Common myeloid progenitor, CD34-positive (primary cell): Measurements from ENCODE around the gene ALG10B. TPM values are rescaled to one million over a fixed set of nuclear protein-coding genes. Genes with fewer than 3 reads are reported as not detected.

Experiments
- CTCF ChIA-PET: fragments of 350-600 bp; sonication (Branson Sonifier 250); formaldehyde crosslinking; loops from one replicate; lab custom pipeline; 2021; ENCODE audit warnings: antibody characterized with exemption; lab: Charles Lee
- POLR2A ChIA-PET: fragments of 350-600 bp; sonication (Branson Sonifier 250); formaldehyde crosslinking; loops from one replicate; lab custom pipeline; 2021; ENCODE audit warnings: antibody characterized with exemption; lab: Charles Lee
- DNase-seq, 3 donors: peaks; one replicate each; pipeline versions ENCODE4 v3.0.0 to v3.0.0-alpha.2; 2013
- H3K27ac ChIP-seq, 2 experiments: 1 replicate in 1 of 2; 2 replicates in 1 of 2; pipeline ENCODE4 v1.7.0; 2013; ENCODE audit warnings: inconsistent platforms in 2 of 2, low read length in 2 of 2, mild to moderate bottlenecking in 2 of 2, low read depth in 1 of 2, moderate library complexity in 1 of 2; ENCODE audit not compliant: severe bottlenecking in 2 of 2, insufficient read depth in 1 of 2, poor library complexity in 1 of 2
- H3K27me3 ChIP-seq, 5 experiments: replicated peaks in 2 of 5; 1 replicate in 3 of 5; 2 replicates in 2 of 5; pipeline versions ENCODE4 v1.6.1 to v1.7.0; 2013; ENCODE audit warnings: low read length in 4 of 5, mild to moderate bottlenecking in 2 of 5, moderate library complexity in 2 of 5, inconsistent platforms in 1 of 5; ENCODE audit not compliant: insufficient read depth in 5 of 5, control insufficient read depth in 4 of 5
- H3K36me3 ChIP-seq, 4 experiments: 1 replicate in 2 of 4; 2 replicates in 2 of 4; pipeline versions ENCODE4 v1.6.1 to v1.7.0; 2013; ENCODE audit warnings: low read length in 3 of 4, control low read depth in 1 of 4, mild to moderate bottlenecking in 1 of 4; ENCODE audit not compliant: control insufficient read depth in 4 of 4, insufficient read depth in 4 of 4
- H3K4me1 ChIP-seq, 4 experiments: 1 replicate in 3 of 4; 2 replicates in 1 of 4; pipeline versions ENCODE4 v1.6.1 to v1.7.1; 2013; ENCODE audit warnings: low read length in 3 of 4, mild to moderate bottlenecking in 3 of 4, control low read depth in 1 of 4, inconsistent platforms in 1 of 4, moderate library complexity in 1 of 4; ENCODE audit not compliant: control insufficient read depth in 4 of 4, insufficient read depth in 4 of 4; ENCODE audit errors: control extremely low read depth in 1 of 4
- H3K4me3 ChIP-seq, 7 experiments: 1 replicate in 4 of 7; 2 replicates in 3 of 7; pipeline versions ENCODE4 v1.5.1 to v1.7.0; 2013; ENCODE audit warnings: mild to moderate bottlenecking in 7 of 7, low read length in 6 of 7, moderate library complexity in 6 of 7, inconsistent platforms in 2 of 7, low read depth in 2 of 7, control low read depth in 1 of 7; ENCODE audit not compliant: insufficient read depth in 4 of 7, control insufficient read depth in 1 of 7; ENCODE audit errors: extremely low read depth in 1 of 7
- H3K9me3 ChIP-seq, 5 experiments: 1 replicate in 4 of 5; 2 replicates in 1 of 5; pipeline versions ENCODE4 v1.6.1 to v1.7.1; 2013; ENCODE audit warnings: low read length in 4 of 5, mild to moderate bottlenecking in 2 of 5, inconsistent platforms in 1 of 5, low read depth in 1 of 5, moderate library complexity in 1 of 5; ENCODE audit not compliant: control insufficient read depth in 4 of 5, insufficient read depth in 2 of 5; ENCODE audit errors: control extremely low read depth in 1 of 5
- WGBS: methylation state at CpG from one replicate; pipeline ENCODE4 v1.1.5; 2013; ENCODE audit not compliant: insufficient coverage; 5-methylcytosine and 5-hydroxymethylcytosine counted together
- polyA plus RNA-seq: library from polyadenylated mRNA; unstranded; fragments of 120-200 nt; gene quantifications from one replicate; pipeline ENCODE4 v1.2.1, GENCODE V29; 2013

Gene ALG10B
- polyA plus RNA-seq, result 10.5 TPM

- H3K27ac ChIP-seq, result peak within 1 kb of the TSS; percentile 87 to 96
- ChIA-PET CTCF (interaction anchor here (1.6 to 1.9 kb wide), 2 partner anchors 179 to 593 kb away, joined by 6 read pairs; no protein-coding TSS in a partner anchor), POLR2A (interaction anchor here (0.6 to 0.8 kb wide), 3 partner anchors 37 to 590 kb away, joined by 3 read pairs; no protein-coding TSS in a partner anchor)
- WGBS, result 0% methylated on average over 39 of the region's 42 CpGs
- H3K4me1 ChIP-seq, result peaks cover 2 to 10% (median 8%) of the 10 kb centered on the region in 4 experiments
- peak within 1 kb of the TSS; percentile 71 to 96 (median 85) for H3K4me3 ChIP-seq
- no peaks in the 10 kb centered on the region for H3K36me3 ChIP-seq
- H3K27me3 ChIP-seq, result peaks cover 0 to 3% (median 0%) of the 10 kb centered on the region in 5 experiments
- DNase-seq, result peak; percentile 95 to 98 (median 98)
- H3K9me3 ChIP-seq, result no peaks in the 10 kb centered on the region
These were observed at the start of gene ALG10B for GRCh38 chr12:38316391-38317129. Gene ALG10B (plus strand): TSS chr12:38316774. CDS start chr12:38316894, 120 bp downstream.

DNA sequence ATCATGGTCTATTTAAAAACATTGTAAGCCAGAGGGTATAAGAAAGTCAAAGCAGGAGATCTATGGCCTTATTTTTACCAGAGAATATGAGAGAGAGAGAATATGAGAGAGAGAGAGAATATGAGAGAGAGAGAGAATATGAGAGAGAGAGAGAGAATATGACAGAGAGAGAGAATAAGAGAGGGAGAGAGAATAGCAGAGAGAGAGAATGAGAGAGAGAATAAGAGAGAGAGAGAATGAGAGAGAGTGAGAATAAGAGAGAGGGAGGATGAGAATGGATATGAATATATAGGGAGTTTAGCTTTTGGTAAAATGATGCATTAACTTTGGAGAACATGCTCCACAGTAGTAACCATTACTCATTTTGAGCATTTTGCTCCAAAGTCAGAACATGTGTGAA, 48.0 kb upstream of the ALG10B start:
- CTCF ChIA-PET, result no interaction called here
- Histone ChIP-seq H3K9me3 (no peaks in the 10 kb centered on the region), H3K4me1 (no peaks in the 10 kb centered on the region), H3K4me3 (no peak overlapping the region), H3K27ac (no peak overlapping the region), H3K36me3 (no peaks in the 10 kb centered on the region), H3K27me3 (no peaks in the 10 kb centered on the region)
- POLR2A ChIA-PET, result no interaction called here
- DNase-seq, result no peak

- ChIA-PET CTCF (no interaction called here), POLR2A (no interaction called here)
- Histone ChIP-seq H3K27ac (no peak overlapping the region), H3K9me3 (no peaks in the 10 kb centered on the region), H3K36me3 (no peaks in the 10 kb centered on the region), H3K4me1 (no peaks in the 10 kb centered on the region), H3K27me3 (no peaks in the 10 kb centered on the region), H3K4me3 (no peak overlapping the region)
- WGBS, result no CpG with 5 or more reads among the region's 1 CpG
- no peak for DNase-seq
These were observed 46.7 kb upstream of the ALG10B start for GRCh38 chr12:38269897-38270296.

GRCh38 chr12:38279756-38280155, 36.8 kb upstream of the ALG10B start:
- H3K36me3 ChIP-seq, result no peaks in the 10 kb centered on the region
- ChIA-PET CTCF (no interaction called here), POLR2A (no interaction called here)
- H3K4me3 ChIP-seq, result no peak overlapping the region
- no peaks in the 10 kb centered on the region for H3K9me3 ChIP-seq
- H3K4me1 ChIP-seq, result no peaks in the 10 kb centered on the region
- WGBS, result 20% methylated on average over 1 of the region's 2 CpGs
- no peak for DNase-seq
- no peak overlapping the region for H3K27ac ChIP-seq
- H3K27me3 ChIP-seq, result no peaks in the 10 kb centered on the region

- Histone ChIP-seq H3K4me3 (no peak overlapping the region), H3K27me3 (no peaks in the 10 kb centered on the region), H3K9me3 (no peaks in the 10 kb centered on the region), H3K36me3 (no peaks in the 10 kb centered on the region), H3K27ac (no peak overlapping the region), H3K4me1 (no peaks in the 10 kb centered on the region)
- CTCF ChIA-PET, result no interaction called here
- DNase-seq, result no peak
- POLR2A ChIA-PET, result no interaction called here
These were observed 33.7 kb upstream of the ALG10B start for GRCh38 chr12:38282886-38283285.

DNA sequence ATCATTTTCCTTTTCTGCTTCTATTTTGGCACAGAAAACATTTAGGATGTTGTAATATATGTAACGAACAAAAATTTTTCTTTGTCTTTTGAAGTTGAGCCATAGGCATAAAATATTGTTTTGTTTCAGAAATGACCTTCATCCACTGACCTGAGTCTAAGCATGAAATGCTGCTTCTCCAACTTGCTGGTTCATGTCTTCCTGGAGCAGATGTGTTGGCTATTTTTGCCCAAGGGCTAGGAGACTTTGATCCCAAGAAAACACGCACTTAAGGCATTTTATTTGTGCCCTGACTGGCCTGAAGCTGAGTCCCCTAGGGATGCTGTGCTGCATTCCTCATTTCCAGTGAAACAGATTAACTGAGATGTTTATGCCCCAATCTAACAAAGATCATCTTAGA, 27.2 kb upstream of the ALG10B start:
- CTCF ChIA-PET, result no interaction called here
- no peaks in the 10 kb centered on the region for H3K36me3 ChIP-seq

GRCh38 chr12:38291160-38291559, 25.4 kb upstream of the ALG10B start:
- DNase-seq, result no peak
- WGBS, result 68% methylated on average over 4 of the region's 4 CpGs
- Histone ChIP-seq H3K4me3 (no peak overlapping the region), H3K27me3 (no peaks in the 10 kb centered on the region), H3K36me3 (no peaks in the 10 kb centered on the region), H3K4me1 (no peaks in the 10 kb centered on the region), H3K27ac (no peak overlapping the region), H3K9me3 (no peaks in the 10 kb centered on the region)
- CTCF ChIA-PET, result no interaction called here
- POLR2A ChIA-PET, result no interaction called here

More for the DNA sequence above, 27.2 kb upstream of the ALG10B start:
- Histone ChIP-seq H3K27ac (no peak overlapping the region), H3K27me3 (no peaks in the 10 kb centered on the region), H3K9me3 (no peaks in the 10 kb centered on the region), H3K4me1 (no peaks in the 10 kb centered on the region), H3K4me3 (no peak overlapping the region)
- WGBS, result 75% methylated on average over 2 of the region's 2 CpGs
- POLR2A ChIA-PET, result no interaction called here
- no peak for DNase-seq
